Ishikawa (cell line): ENCODE results near the gene UTP25.

Experiments
- CEBPB ChIP-seq: IDR thresholded peaks from 2 replicates; pipeline ENCODE4 v1.6.1; 2012
- CREB1 ChIP-seq: IDR thresholded peaks from 2 replicates; pipeline ENCODE4 v1.6.1; 2012; ENCODE audit warnings: low read depth
- EGR1 ChIP-seq: IDR thresholded peaks from 2 replicates; pipeline ENCODE4 v1.6.1; 2012
- EP300 ChIP-seq: IDR thresholded peaks from 2 replicates; pipeline ENCODE4 v1.6.1; 2012; ENCODE audit warnings: borderline replicate concordance
- FOXM1 ChIP-seq: IDR thresholded peaks from 2 replicates; pipeline ENCODE4 v1.6.1; 2012; ENCODE audit warnings: low read depth, borderline replicate concordance
- NFIC ChIP-seq: IDR thresholded peaks from 2 replicates; pipeline ENCODE4 v1.6.1; 2012
- RAD21 ChIP-seq: IDR thresholded peaks from 2 replicates; pipeline ENCODE4 v1.6.1; 2012; ENCODE audit warnings: low read depth
- TAF1 ChIP-seq: IDR thresholded peaks from 2 replicates; pipeline ENCODE4 v1.6.1; 2012; ENCODE audit warnings: low read depth, mild to moderate bottlenecking
- TCF12 ChIP-seq: IDR thresholded peaks from 2 replicates; pipeline ENCODE4 v1.6.1; 2012; ENCODE audit warnings: low read depth
- TEAD4 ChIP-seq: IDR thresholded peaks from 2 replicates; pipeline ENCODE4 v1.6.1; 2012
- YY1 ChIP-seq: IDR thresholded peaks from 2 replicates; pipeline ENCODE4 v1.6.1; 2012; ENCODE audit warnings: low read depth
- ZBTB7A ChIP-seq: IDR thresholded peaks from 2 replicates; pipeline ENCODE4 v1.6.1; 2012; ENCODE audit warnings: low read depth
- TF ChIP-seq, protein P1 (sequence below): IDR thresholded peaks from 2 replicates; pipeline ENCODE4 v1.6.1; 2012
- TF ChIP-seq, protein P2 (sequence below): IDR thresholded peaks from 2 replicates; pipeline ENCODE4 v1.6.1; 2012
- TF ChIP-seq, protein P3 (sequence below): IDR thresholded peaks from 2 replicates; pipeline ENCODE4 v1.6.1; 2012; ENCODE audit warnings: low read depth, mild to moderate bottlenecking

UTP25 gene

DNA sequence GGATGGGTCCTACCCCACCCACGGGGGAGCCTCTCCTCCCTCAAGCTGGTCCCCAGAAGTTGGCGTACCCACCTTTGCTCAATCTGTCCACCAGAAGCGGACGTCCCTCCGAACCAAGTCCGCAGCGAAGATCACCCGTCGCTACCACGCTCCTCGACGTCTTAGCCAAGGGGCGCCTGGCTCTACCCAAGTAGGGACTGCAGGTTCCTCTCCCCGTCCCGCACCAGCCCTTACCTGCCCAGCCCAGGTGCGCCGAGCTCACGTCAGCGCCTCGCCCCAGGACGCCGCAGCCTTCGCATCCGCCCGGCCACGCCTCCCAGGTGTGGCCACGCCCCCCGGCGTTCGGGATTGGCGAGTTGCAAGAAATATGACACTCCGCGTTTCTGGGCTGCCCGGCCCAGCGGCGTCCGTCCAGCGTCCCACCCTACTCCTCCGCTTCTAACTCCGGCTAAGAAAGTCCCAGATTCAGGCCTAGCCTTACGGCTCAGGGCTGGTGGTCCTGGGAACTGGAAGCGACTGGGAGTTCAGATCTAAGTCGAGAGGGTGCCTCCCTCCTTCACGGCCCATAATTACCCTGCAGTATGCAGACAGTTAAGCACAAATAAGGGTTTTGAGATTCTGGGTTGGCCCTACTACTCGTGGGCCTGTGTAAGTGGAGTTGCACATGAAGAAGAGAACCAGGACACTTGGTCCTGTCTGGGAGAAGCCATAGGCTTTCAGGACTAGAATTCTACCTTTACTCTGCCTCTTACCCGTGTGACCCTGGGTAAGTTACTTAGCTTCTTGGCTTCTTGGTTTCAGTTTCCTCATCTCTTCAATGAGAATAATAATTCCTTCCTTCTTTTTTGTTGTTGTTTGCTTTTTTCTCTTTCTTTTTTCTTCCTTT, 21.7 kb upstream of the UTP25 start, which contains the start of gene IRF6:
IRF6 (minus strand) TSS at position 268 of the 886 bp plus-strand sequence. CDS start 4,729 bp downstream, outside the sequence.
- 0 out of 2 replicates have a peak, but pooled peaks have one; percentile 21 for TF ChIP-seq TEAD4
- no peak for TF ChIP-seq CEBPB
- TF ChIP-seq ZBTB7A, result peak; percentile 86; the same call in 1 of the 2 replicates
- TF ChIP-seq CREB1, result peak; percentile 47; the same call in 1 of the 2 replicates
- TF ChIP-seq TAF1, result peak; percentile 79
- TF ChIP-seq TCF12, result peak; percentile 58; the same call in 1 of the 2 replicates
- TF ChIP-seq, protein P1, sequence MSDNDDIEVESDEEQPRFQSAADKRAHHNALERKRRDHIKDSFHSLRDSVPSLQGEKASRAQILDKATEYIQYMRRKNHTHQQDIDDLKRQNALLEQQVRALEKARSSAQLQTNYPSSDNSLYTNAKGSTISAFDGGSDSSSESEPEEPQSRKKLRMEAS, result peak; percentile 12; the same call in 1 of the 2 replicates
- TF ChIP-seq, protein P2, sequence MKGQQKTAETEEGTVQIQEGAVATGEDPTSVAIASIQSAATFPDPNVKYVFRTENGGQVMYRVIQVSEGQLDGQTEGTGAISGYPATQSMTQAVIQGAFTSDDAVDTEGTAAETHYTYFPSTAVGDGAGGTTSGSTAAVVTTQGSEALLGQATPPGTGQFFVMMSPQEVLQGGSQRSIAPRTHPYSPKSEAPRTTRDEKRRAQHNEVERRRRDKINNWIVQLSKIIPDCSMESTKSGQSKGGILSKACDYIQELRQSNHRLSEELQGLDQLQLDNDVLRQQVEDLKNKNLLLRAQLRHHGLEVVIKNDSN, result no peak

DNA sequence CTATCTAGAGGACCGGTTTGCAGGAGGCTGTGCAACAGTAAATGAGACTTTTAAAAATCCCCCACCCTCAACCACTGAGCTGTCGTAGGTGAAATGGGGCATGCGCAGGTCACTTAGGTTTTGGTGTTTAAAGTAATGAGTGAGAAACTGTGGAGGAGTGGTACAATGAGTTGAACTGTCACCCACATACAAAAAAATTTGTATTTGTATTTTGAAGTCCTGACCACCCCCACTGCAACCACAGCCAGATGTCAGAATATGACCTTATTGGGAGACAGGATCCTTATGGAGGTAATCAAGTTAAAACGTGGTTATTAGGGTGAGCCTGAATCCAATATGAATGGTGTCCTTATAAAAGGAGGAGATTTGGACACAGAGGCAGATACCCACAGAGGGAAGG, 20.3 kb upstream of the UTP25 start:
- TF ChIP-seq CREB1 (no peak), FOXM1 (no peak), ZBTB7A (no peak), TCF12 (no peak), EGR1 (no peak), EP300 (no peak), CEBPB (no peak), TAF1 (no peak), YY1 (no peak), RAD21 (no peak), NFIC (no peak)
- TF ChIP-seq, protein P2, result no peak
- TF ChIP-seq, protein P3, sequence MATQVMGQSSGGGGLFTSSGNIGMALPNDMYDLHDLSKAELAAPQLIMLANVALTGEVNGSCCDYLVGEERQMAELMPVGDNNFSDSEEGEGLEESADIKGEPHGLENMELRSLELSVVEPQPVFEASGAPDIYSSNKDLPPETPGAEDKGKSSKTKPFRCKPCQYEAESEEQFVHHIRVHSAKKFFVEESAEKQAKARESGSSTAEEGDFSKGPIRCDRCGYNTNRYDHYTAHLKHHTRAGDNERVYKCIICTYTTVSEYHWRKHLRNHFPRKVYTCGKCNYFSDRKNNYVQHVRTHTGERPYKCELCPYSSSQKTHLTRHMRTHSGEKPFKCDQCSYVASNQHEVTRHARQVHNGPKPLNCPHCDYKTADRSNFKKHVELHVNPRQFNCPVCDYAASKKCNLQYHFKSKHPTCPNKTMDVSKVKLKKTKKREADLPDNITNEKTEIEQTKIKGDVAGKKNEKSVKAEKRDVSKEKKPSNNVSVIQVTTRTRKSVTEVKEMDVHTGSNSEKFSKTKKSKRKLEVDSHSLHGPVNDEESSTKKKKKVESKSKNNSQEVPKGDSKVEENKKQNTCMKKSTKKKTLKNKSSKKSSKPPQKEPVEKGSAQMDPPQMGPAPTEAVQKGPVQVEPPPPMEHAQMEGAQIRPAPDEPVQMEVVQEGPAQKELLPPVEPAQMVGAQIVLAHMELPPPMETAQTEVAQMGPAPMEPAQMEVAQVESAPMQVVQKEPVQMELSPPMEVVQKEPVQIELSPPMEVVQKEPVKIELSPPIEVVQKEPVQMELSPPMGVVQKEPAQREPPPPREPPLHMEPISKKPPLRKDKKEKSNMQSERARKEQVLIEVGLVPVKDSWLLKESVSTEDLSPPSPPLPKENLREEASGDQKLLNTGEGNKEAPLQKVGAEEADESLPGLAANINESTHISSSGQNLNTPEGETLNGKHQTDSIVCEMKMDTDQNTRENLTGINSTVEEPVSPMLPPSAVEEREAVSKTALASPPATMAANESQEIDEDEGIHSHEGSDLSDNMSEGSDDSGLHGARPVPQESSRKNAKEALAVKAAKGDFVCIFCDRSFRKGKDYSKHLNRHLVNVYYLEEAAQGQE, result no peak
- TF ChIP-seq, protein P1, result no peak

DNA sequence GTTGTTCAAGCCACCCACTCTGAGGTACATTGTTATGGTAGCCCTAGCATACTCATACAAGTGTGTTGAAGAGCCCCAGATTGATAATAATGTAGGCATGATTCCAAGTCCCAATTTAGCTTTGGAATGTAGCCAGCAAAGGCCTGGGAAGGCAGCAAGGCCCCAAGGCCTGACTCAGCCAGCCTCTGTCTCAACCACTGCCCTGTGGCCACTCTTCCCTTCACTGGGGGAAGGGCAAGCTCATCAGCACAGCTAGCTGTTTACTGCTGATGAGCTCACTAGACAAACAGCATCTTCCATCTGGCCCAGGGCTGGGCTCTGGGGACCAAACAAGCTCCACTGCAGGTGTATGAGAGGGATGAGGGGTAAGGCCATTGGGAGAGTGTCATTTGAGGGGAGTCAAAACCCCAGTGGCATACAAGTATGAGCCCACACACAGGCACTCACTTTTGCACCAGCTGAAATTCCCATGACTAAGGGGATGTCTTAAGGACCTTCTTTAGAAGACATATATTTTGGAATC, 19.7 kb upstream of the UTP25 start:
- TF ChIP-seq YY1 (no peak), NFIC (0 out of 2 replicates have a peak, but pooled peaks have one; percentile 26)

DNA sequence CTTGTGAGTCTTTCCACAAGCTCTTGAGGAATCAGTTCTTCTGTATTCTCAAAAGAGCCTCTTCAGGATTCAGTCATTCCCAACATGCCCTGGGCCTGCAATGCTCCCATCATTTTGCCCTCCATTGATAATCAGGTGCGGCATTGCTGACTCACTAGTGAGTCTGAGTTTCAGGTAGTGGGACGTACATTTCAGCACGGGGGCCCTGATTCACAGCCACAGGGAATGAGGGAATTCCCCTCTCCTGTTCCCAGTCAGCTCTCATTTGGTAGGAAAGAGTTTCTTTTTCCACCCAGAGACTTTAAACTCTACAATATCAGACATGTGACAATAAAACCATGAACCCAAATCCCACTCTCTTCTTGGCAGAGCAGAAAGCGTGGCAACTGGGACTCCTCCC, 18.2 kb upstream of the UTP25 start:
- TF ChIP-seq CREB1 (no peak), CEBPB (no peak), RAD21 (no peak), EGR1 (no peak), YY1 (no peak), ZBTB7A (no peak)
- TF ChIP-seq, protein P3, result no peak
- TF ChIP-seq, protein P2, result no peak

DNA sequence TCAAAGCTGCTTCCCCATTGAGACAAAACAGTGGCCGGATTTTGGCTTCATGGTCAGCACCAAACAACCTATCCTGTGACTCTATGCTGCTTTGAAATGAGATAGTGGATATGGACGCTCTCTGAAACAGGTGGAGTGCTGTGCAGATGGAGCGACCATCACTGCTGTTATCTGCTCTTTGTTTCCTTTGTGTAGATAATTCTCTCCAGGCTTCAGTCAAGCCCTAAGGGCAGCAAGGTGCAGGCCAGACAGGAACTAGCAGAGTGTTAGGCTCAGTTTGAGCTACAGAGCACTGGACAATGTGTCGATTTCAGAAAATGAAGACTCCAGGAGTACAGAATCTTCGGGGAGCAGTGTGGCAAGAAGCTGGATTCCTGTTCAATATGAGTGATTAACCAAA, 17.0 kb upstream of the UTP25 start:
- TF ChIP-seq EGR1, result no peak
- TF ChIP-seq, protein P3, result no peak
- TF ChIP-seq, protein P1, result no peak
- TF ChIP-seq, protein P2, result no peak
- no peak for TF ChIP-seq FOXM1
- TF ChIP-seq TEAD4, result no peak
- TF ChIP-seq YY1, result no peak
